Measurements from ENCODE around the gene SYCP3. TPM values are rescaled to one million over a fixed set of nuclear protein-coding genes. Genes with fewer than 3 reads are reported as not detected.

SYCP3 gene
- total and polyA plus RNA-seq, 2 of the 13 experiments (the other 11 are each of a cell fraction or from before 2014, with no cell fraction given) = not detected

DNA sequence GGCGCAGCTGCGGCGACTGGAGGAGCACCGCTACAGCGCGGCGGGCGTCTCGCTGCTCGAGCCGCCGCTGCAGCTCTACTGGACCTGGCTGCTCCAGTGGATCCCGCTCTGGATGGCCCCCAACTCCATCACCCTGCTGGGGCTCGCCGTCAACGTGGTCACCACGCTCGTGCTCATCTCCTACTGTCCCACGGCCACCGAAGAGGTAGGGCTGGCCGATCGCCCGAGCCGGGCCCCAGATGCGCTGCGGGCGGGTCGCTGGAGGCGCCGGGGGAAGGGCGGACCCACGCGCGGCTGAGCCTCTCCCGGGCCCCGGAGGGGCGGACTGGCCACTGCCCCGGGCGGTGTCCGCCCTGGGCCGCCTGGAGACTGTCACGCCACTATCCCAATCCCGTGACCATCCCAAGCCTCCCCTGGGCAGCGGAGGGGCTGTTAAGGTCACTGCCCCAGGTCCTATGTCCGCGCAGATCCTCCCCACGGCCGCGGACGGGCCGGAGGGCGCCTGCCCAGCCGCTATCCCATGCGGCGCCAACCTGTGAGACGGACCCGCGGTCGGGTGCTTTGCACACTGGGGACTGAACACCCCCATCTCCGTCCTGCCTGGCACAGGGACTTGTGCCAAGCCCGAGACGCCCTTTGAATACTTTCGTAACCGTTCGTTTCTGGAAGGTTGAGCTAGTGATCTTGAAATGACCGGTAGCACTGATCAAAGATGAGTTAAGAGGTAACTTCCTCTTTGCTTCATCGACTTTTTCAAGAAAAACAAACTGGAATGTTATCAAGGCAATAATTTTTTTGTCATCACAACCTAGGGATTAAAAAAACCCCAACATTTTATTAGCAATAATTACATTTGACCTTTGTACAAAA is 41.1 kb downstream of the SYCP3 start (continued):
- TF ChIP-seq, protein P1, sequence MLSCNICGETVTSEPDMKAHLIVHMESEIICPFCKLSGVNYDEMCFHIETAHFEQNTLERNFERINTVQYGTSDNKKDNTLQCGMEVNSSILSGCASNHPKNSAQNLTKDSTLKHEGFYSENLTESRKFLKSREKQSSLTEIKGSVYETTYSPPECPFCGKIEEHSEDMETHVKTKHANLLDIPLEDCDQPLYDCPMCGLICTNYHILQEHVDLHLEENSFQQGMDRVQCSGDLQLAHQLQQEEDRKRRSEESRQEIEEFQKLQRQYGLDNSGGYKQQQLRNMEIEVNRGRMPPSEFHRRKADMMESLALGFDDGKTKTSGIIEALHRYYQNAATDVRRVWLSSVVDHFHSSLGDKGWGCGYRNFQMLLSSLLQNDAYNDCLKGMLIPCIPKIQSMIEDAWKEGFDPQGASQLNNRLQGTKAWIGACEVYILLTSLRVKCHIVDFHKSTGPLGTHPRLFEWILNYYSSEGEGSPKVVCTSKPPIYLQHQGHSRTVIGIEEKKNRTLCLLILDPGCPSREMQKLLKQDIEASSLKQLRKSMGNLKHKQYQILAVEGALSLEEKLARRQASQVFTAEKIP (CRISPR knock-in tag; IDR thresholded peaks at IDR 0.05; ENCODE audit: borderline replicate concordance) = no peak
- TF ChIP-seq, protein P2, sequence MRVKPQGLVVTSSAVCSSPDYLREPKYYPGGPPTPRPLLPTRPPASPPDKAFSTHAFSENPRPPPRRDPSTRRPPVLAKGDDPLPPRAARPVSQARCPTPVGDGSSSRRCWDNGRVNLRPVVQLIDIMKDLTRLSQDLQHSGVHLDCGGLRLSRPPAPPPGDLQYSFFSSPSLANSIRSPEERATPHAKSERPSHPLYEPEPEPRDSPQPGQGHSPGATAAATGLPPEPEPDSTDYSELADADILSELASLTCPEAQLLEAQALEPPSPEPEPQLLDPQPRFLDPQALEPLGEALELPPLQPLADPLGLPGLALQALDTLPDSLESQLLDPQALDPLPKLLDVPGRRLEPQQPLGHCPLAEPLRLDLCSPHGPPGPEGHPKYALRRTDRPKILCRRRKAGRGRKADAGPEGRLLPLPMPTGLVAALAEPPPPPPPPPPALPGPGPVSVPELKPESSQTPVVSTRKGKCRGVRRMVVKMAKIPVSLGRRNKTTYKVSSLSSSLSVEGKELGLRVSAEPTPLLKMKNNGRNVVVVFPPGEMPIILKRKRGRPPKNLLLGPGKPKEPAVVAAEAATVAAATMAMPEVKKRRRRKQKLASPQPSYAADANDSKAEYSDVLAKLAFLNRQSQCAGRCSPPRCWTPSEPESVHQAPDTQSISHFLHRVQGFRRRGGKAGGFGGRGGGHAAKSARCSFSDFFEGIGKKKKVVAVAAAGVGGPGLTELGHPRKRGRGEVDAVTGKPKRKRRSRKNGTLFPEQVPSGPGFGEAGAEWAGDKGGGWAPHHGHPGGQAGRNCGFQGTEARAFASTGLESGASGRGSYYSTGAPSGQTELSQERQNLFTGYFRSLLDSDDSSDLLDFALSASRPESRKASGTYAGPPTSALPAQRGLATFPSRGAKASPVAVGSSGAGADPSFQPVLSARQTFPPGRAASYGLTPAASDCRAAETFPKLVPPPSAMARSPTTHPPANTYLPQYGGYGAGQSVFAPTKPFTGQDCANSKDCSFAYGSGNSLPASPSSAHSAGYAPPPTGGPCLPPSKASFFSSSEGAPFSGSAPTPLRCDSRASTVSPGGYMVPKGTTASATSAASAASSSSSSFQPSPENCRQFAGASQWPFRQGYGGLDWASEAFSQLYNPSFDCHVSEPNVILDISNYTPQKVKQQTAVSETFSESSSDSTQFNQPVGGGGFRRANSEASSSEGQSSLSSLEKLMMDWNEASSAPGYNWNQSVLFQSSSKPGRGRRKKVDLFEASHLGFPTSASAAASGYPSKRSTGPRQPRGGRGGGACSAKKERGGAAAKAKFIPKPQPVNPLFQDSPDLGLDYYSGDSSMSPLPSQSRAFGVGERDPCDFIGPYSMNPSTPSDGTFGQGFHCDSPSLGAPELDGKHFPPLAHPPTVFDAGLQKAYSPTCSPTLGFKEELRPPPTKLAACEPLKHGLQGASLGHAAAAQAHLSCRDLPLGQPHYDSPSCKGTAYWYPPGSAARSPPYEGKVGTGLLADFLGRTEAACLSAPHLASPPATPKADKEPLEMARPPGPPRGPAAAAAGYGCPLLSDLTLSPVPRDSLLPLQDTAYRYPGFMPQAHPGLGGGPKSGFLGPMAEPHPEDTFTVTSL (CRISPR knock-in tag; IDR thresholded peaks at IDR 0.05; ENCODE audit: borderline replicate concordance) = peak; percentile 53; the same call in 1 of the 2 replicates
- TF ChIP-seq TEAD3 (CRISPR knock-in tag; optimal IDR thresholded peaks at IDR 0.05; ENCODE audit: borderline replicate concordance) = no peak
- TF ChIP-seq ZC3H13 (CRISPR knock-in tag; IDR thresholded peaks at IDR 0.05) = peak; percentile 71
- TF ChIP-seq NR2F6 (IDR thresholded peaks at IDR 0.05) = no peak
- TF ChIP-seq NR2F6 (CRISPR knock-in tag; IDR thresholded peaks at IDR 0.05) = no peak
- TF ChIP-seq POLR2AphosphoS2 (IDR thresholded peaks at IDR 0.05; ENCODE audit: low read depth, low read length) = no peak
- no peak for TF ChIP-seq ZNF468 (CRISPR knock-in tag; IDR thresholded peaks at IDR 0.05)
- TF ChIP-seq, protein P3, sequence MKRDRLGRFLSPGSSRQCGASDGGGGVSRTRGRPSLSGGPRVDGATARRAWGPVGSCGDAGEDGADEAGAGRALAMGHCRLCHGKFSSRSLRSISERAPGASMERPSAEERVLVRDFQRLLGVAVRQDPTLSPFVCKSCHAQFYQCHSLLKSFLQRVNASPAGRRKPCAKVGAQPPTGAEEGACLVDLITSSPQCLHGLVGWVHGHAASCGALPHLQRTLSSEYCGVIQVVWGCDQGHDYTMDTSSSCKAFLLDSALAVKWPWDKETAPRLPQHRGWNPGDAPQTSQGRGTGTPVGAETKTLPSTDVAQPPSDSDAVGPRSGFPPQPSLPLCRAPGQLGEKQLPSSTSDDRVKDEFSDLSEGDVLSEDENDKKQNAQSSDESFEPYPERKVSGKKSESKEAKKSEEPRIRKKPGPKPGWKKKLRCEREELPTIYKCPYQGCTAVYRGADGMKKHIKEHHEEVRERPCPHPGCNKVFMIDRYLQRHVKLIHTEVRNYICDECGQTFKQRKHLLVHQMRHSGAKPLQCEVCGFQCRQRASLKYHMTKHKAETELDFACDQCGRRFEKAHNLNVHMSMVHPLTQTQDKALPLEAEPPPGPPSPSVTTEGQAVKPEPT (CRISPR knock-in tag; IDR thresholded peaks at IDR 0.05; ENCODE audit: low read depth) = no peak
- no peak for TF ChIP-seq ZNF207 (IDR thresholded peaks at IDR 0.05; ENCODE audit: borderline replicate concordance)
- TF ChIP-seq PHF20 (CRISPR knock-in tag; IDR thresholded peaks at IDR 0.05) = no peak; the same call in 1 of the 2 replicates
- TF ChIP-seq NR3C1 (CRISPR knock-in tag; IDR thresholded peaks at IDR 0.05) = no peak
- TF ChIP-seq ZNF225 (CRISPR knock-in tag; IDR thresholded peaks at IDR 0.05) = 0 out of 2 replicates have a peak, but pooled peaks have one; percentile 59
- no peak for TF ChIP-seq ZNF570 (CRISPR knock-in tag; IDR thresholded peaks at IDR 0.05; ENCODE audit: borderline replicate concordance)
- TF ChIP-seq PITX1 (CRISPR knock-in tag; IDR thresholded peaks at IDR 0.05) = no peak
- TF ChIP-seq ZNF547 (CRISPR knock-in tag; IDR thresholded peaks at IDR 0.05) = peak; percentile 84; the same call in 1 of the 2 replicates
- no peak for TF ChIP-seq FOXC1 (CRISPR knock-in tag; IDR thresholded peaks at IDR 0.05; ENCODE audit: borderline replicate concordance)
- no peak for TF ChIP-seq ATRX (CRISPR knock-in tag; IDR thresholded peaks at IDR 0.05; ENCODE audit: borderline replicate concordance)
- TF ChIP-seq, protein P4, sequence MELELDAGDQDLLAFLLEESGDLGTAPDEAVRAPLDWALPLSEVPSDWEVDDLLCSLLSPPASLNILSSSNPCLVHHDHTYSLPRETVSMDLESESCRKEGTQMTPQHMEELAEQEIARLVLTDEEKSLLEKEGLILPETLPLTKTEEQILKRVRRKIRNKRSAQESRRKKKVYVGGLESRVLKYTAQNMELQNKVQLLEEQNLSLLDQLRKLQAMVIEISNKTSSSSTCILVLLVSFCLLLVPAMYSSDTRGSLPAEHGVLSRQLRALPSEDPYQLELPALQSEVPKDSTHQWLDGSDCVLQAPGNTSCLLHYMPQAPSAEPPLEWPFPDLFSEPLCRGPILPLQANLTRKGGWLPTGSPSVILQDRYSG (CRISPR knock-in tag; IDR thresholded peaks at IDR 0.05) = no peak
- TF ChIP-seq ZSCAN31 (CRISPR knock-in tag; IDR thresholded peaks at IDR 0.05; ENCODE audit: low read depth) = no peak
